GM12874 (cell line): ENCODE results near the gene C1orf159.

ENCODE experiments used
- CTCF ChIP-seq: IDR thresholded peaks from 2 replicates; pipeline ENCODE4 v1.5.1; 2011; ENCODE audit warnings: low read depth, mild to moderate bottlenecking, control low read depth, low read length, moderate library complexity; ENCODE audit not compliant: insufficient read depth

Gene C1orf159

GRCh38 chr1:1121611-1122077 is 5.8 kb upstream of the C1orf159 start:
- no peak for TF ChIP-seq CTCF

DNA sequence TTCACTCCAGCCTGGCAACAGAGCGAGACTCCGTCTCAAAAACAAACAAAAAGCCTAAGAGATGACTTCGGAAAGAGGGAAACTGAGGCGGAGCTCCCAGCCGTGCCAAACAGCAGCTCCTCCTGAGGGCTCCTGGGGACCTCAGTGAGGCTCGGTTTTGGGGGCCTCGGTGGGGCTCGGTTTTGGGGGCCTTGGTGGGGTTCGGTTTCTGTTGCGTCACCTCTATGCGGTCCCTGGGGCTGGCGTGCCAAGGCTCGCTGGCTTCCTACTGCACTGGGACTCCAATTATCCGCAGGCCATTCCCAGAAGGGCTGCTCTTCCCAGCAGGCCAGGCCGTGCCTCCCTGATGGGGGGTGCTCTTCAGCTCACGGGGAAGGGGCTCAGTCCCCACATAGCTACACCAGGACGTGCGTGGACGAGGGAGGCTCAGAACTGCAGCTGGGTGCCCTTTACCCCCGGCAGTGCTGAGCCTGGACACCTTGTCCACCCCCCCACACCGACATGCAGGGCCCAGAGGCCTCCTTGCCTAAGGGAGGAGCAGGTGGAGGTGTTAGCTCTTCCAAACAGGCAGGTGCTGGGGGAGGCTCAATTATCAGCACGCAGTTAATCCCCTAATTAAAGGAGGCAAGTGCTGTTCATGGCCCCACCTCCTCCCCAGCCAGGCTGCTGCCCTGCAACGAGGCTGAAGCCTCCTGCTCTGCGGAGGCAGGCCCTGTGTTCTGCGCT is 5.1 kb upstream of the C1orf159 start:
- TF ChIP-seq CTCF: no peak

DNA sequence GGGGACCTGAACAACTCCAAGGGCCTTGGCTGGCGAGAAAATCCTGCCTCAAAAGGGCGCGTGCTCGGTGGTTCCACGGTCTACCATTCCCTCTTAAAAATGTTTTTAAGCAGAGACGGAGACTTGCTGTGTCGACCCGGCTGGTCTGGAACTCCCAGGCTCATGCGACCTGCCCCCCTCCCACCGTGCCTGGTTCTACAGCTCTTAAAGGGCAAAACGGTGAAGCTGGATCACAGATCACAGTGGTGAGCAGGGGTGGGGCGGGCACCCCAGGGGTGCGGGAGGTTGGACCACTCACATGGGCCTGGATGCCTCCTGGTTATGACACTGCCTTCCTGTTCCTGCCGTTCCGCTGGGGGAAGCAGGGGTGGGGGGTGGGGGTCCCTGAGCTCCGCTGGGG is 4.2 kb upstream of the C1orf159 start:
- TF ChIP-seq CTCF: no peak

- TF ChIP-seq CTCF: no peak
These were observed 3.5 kb upstream of the C1orf159 start for GRCh38 chr1:1119272-1119890.

GRCh38 chr1:1118876-1119220 is 3.0 kb upstream of the C1orf159 start:
- no peak for TF ChIP-seq CTCF

- TF ChIP-seq CTCF: no peak
These were observed 2.4 kb upstream of the C1orf159 start for GRCh38 chr1:1118011-1118875.

DNA sequence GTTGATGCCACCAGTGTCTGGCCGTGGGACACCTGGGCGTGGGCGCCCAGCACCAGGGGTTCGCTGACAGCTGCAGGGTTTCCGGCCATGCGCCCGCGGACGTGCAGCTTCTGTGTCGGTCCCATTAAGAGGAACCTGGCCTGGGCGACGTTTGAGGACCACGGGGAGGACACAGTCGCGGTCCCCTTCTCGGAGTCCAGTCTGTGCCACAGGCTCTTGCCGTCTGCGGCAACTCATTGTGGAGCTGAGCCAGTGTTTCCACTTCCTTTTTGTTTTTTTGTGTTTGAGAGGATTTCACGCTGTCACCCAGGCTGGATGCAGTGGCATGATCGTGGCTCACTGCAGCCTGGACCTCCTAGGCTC is 1.6 kb upstream of the C1orf159 start:
- TF ChIP-seq CTCF: no peak
